Measurements from ENCODE around the gene CRYGS.

The CRYGS gene

DNA sequence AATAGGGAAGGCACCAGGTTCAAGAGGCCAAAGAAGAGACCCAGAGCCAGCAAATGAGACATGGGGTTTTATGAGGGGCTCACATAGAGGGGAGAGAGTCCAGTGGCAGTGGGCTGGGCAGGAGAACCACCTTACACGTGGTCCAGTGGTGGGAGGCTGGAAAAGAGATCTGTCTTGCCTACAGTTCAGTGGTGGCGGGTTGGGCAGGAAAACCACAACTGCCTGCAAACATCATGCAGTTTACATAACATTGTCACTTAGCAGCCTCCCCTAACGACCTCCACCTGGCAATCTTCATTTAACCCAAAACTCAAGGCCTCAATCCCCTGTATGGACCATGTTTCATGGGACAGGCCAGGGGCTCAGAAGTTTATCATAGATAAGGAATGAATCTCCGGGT is 29.1 kb downstream of the CRYGS start:
- ChIA-PET CTCF (no interaction called here), POLR2A (ENCODE audit: low non-redundant PET) (no interaction called here)
- H3K27ac ChIP-seq: no peak overlapping the region
- TF ChIP-seq CTCF (conservative IDR thresholded peaks at IDR 0.05; ENCODE audit: low read depth): no peak
- no peak for DNase-seq (ENCODE audit: low spot score)

DNA sequence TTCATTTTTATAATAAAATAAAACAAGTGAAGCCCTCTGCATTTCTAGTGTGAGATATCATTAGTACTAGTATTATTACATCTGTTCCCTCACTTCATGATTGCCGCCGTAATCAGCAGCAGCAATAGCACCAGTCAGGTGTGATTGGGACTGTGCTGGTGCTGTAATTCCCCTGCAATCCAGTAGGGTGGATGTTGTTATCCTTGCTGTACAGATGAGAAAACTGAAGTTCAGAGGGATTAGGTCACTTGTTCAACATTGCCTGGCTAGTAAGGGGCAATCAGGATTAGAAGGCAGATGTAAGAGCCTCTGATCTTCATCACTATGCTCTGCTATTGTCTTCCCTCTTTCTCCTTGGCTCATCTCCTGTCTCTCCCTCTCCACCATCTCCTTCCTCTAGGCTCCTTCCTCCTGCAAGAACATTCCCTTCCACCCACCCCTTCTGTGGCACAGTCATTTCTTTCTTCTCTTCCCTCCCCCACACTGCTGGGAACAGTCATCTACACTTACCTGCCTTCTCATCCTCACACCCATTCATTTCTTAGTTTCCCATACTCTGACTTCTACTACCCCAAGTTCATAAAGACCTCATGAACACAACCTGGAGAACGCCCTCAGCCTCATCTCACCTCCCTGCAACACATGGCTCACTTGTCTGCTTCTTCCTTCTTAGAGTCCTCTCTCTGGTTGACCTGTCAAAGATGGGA is 29.7 kb downstream of the CRYGS start:
- CTCF ChIA-PET: no interaction called here
- TF ChIP-seq CTCF (conservative IDR thresholded peaks at IDR 0.05; ENCODE audit: low read depth): 0 out of 2 replicates have a peak, but pooled peaks have one; percentile 7
- POLR2A ChIA-PET (ENCODE audit: low non-redundant PET): no interaction called here
- DNase-seq (ENCODE audit: low spot score): no peak
- no peak overlapping the region for H3K27ac ChIP-seq

DNA sequence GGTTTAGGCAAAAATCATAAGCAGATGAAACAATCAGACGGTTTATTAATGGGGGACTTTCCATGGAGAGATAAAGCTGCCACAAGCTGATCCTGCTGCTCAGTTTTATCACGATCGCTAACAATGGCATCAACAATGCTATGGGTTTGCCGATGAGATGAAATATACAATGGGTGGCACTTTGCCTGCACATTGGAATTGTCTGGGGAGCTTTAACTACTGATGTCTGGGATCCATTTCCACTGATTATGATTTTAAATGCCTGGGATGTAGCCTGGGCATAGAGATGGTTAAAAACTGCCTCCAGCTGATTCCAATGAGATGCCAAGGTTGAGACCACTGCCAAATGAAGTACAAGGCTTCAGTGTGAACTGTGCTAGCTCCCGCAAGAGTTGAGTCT is 30.8 kb downstream of the CRYGS start:
- no peak for DNase-seq (ENCODE audit: low spot score)
- CTCF ChIA-PET: interaction anchor here (0.6 kb wide), 1 partner anchor 39 kb away, joined by 6 read pairs; no protein-coding TSS in a partner anchor
- POLR2A ChIA-PET (ENCODE audit: low non-redundant PET): no interaction called here
- TF ChIP-seq CTCF (conservative IDR thresholded peaks at IDR 0.05; ENCODE audit: low read depth): no peak
- no peak overlapping the region for H3K27ac ChIP-seq

- ChIA-PET CTCF (no interaction called here), POLR2A (ENCODE audit: low non-redundant PET) (no interaction called here)
- DNase-seq (ENCODE audit: low spot score): no peak
- no peak for TF ChIP-seq CTCF (conservative IDR thresholded peaks at IDR 0.05; ENCODE audit: low read depth)
- H3K27ac ChIP-seq: no peak overlapping the region
Measured at GRCh38 chr3:186512570-186513302, 31.4 kb downstream of the CRYGS start.

DNA sequence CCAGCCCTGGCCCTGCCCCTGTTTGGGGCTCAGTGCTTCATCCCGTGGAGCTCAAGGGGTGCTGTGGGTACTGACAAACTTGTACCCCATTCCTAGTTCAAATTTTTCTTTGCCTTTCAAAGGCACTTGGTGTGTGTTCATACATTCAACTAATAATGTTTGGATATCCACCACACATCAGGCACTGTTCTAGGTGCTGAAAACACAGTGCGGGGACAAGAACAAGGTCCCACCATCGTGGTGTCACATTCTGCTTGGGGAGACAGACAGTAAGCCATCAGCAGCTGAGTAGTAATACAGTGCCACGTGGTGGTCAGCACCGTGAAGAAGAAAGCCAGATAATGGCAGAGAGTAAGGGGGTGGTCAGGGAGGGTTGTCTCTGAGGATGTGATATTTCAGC is 32.5 kb downstream of the CRYGS start:
- no peak for TF ChIP-seq CTCF (conservative IDR thresholded peaks at IDR 0.05; ENCODE audit: low read depth)
- ChIA-PET CTCF (no interaction called here), POLR2A (ENCODE audit: low non-redundant PET) (no interaction called here)
- DNase-seq (ENCODE audit: low spot score): no peak
- no peak overlapping the region for H3K27ac ChIP-seq

GRCh38 chr3:186511245-186511644 is 32.9 kb downstream of the CRYGS start:
- DNase-seq (ENCODE audit: low spot score): no peak
- POLR2A ChIA-PET (ENCODE audit: low non-redundant PET): no interaction called here

More at GRCh38 chr3:186511245-186511644, 32.9 kb downstream of the CRYGS start:
- no peak for TF ChIP-seq CTCF (conservative IDR thresholded peaks at IDR 0.05; ENCODE audit: low read depth)
- H3K27ac ChIP-seq: no peak overlapping the region
- CTCF ChIA-PET: no interaction called here

All from RWPE1 (cell line).